IPS-NIHi11 (cell line): ENCODE results near the gene RAPGEF3.
A peak's percentile ranks its signal among the peaks of the same experiment; 100 is the strongest.

Source experiments
- DNase-seq: peaks from one replicate; pipeline ENCODE4 v3.0.0; 2012; ENCODE audit warnings: mixed read lengths, low spot score

Gene RAPGEF3

DNA sequence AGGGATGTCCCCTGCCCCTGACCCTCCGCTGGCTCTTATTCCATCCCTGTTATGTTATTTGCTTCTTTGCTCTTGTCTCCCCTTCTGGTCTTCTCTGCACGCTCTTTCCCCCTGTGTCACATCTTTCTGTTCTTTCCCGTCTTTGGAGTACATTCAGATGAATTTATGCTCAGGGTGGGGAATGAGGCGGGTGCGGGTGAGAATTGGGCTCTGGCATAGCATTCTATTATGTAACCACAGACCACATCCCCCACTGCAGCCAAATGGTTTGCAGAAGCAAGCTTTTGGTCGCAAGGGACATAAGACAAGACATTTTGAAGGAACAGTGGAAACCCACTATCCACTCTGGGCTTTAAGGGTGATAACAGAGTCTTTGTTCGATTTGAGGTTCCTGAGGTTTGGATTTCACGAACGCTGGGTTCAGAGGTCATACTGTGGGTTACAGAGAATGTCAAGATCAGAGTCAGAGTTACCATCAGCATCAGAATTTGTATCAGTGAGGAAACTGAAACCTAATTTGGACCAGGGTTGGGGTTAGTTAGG is 37.2 kb downstream of the RAPGEF3 start:
- no peak for DNase-seq

- DNase-seq, result no peak
These were observed 40.1 kb downstream of the RAPGEF3 start for GRCh38 chr12:47718531-47718930.

DNA sequence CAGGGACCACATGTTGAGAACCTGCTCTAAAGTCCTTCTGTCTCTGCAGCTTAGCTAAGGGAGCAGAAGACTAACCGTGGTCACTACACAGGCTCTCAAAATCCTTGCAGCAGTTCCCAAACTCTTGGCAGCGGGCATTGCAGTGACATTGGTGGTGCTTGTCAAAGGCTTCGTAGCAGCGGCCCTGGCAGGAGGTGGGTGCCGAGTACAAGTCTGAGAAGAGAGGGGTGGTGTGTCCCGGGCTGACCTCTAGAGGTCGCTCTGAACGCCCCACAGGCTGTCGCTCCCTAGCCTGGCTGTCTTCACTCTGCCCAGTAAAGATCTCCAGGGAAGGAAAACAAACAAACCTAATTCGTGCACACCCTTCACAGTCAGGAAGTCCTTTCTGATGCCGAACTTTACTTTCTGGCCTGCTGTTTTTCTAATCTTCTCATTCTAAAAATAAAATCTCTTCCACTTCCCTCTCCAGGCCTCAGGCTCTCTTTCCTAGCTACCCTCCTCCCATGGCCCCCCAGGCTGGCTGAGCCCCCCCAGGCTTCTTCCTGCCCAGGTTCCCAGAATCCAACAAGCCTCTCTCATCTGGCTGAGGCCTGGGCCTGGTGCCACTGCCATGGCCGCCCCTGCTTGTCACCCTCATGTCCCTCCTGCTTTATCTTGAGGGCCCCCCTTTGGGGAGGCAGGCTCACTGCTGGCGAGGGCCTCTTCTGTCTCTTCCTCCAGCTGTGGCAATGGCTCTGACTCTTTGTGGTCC is 41.1 kb downstream of the RAPGEF3 start:
- peak; percentile 95 for DNase-seq

DNA sequence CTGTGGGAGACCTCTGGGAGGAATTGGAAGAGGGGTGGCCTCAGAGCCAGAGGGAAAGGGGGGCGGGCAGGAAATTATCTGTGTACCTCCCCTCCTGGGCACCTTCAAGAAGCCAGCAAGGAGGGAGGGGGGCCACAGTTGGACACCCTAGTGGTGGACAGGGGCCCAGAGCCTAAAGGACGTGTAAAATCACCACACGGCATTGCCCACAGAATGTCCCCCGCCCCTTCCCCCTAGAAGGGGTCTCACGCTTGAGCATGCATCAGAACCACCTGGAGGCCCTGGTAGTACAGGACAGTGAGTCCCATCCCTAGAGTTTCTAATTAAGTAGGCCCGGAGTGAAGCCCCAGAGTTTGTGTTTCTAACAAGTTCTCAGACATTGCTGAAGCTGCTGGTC is 41.6 kb downstream of the RAPGEF3 start:
- no peak for DNase-seq

GRCh38 chr12:47715877-47716548 is 42.7 kb downstream of the RAPGEF3 start:
- DNase-seq, result no peak

- peak; percentile 75 for DNase-seq
These were observed 43.2 kb downstream of the RAPGEF3 start for GRCh38 chr12:47715393-47715876.

DNA sequence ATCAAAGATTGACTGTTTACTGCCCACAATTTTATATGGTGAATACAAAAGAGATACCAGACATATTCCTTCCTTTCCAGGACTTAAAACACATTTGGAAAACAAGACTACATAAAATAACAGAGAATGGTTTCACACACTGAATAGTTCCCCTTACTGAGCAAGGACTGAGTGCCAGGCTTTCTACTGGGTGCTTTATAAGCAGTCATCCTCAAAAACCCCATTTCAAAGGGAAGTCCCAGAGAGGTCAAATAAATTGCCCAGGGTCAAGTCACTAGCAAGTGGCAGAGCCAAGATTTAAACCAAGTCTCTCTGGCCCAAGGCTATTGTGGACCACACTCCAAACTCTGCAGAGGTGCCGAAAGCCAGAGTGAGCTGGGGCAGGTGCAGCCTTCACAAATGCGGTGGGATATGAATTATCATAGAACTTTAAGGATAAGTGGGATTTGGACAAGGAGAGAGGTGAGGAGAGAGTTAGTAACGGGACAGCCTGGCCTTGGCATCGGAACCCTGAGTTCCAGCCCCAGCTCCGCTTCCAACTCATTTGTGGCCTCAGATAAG is 43.8 kb downstream of the RAPGEF3 start:
- DNase-seq, result no peak

- no peak for DNase-seq
These were observed 46.5 kb downstream of the RAPGEF3 start for GRCh38 chr12:47712171-47712570.

GRCh38 chr12:47711448-47711847 is 47.2 kb downstream of the RAPGEF3 start:
- no peak for DNase-seq

GRCh38 chr12:47710278-47710677 is 48.4 kb downstream of the RAPGEF3 start:
- DNase-seq, result no peak

GRCh38 chr12:47709671-47710070 is 49.0 kb downstream of the RAPGEF3 start:
- no peak for DNase-seq

DNA sequence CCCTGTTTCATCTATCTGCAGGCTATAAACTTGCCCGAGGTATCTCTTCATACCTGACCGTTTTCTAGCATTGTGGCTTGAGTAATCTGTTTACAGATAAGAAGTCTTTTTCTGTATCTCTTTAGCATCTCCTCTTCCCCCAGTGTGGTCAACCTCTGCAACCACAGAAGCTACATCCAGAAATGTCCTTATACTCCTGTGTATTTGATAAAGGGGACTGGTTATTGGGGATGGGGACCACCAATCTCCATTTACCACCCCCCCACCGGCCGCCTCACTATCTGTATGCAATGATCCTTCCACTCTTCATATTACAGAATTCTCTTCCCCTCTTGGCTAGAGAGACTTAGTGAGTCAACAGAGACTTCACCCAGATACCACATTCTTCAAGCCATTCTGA is 49.4 kb downstream of the RAPGEF3 start:
- DNase-seq, result no peak

- no peak for DNase-seq
These were observed 50.7 kb downstream of the RAPGEF3 start for GRCh38 chr12:47707905-47708543.

- DNase-seq, result no peak
These were observed 51.3 kb downstream of the RAPGEF3 start for GRCh38 chr12:47707355-47707754.

- DNase-seq, result peak; percentile 98
These were observed 52.9 kb downstream of the RAPGEF3 start, which contains the start of gene RPAP3 for GRCh38 chr12:47705566-47706425. Gene RPAP3 (minus strand): TSS chr12:47706030. CDS start chr12:47702840, 3,190 bp downstream.

DNA sequence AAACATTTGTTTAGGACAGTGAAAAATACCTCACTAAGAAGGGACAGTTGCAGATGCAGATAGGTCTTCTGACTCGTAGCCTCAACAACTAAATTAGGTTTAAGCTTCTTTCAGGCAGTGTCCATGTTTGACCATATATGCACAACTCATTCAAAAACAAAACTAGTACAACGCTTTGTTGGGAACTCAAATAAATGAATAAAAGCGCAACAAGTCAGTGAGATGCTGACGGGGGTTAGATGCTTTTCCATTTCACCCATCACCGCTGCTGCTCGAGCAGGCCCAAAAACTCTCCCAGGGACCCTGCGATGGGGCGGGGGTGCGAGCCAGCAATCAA is 53.5 kb downstream of the RAPGEF3 start:
- DNase-seq, result no peak

- DNase-seq, result no peak
These were observed 54.0 kb downstream of the RAPGEF3 start for GRCh38 chr12:47704719-47705118.

- DNase-seq, result no peak
These were observed 58.4 kb downstream of the RAPGEF3 start for GRCh38 chr12:47700263-47700662.

DNA sequence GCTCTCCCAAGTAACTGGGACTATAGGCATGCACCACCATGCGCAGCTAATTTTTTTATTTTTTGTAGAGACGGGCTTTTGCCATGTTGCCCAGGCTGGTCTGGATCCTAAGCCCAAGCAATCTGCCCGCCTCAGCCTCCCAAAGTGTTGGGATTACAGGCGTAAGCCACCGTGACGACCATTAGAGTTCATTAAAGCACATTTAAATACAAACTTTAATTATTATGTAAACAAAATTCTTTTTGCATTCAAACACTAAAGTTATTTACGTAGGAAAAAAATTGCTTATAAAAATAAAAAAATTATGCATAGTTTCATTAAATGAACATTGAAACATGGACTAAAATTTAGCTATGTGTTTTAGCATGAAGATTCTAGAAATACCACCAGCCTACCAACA is 60.0 kb downstream of the RAPGEF3 start:
- no peak for DNase-seq

DNA sequence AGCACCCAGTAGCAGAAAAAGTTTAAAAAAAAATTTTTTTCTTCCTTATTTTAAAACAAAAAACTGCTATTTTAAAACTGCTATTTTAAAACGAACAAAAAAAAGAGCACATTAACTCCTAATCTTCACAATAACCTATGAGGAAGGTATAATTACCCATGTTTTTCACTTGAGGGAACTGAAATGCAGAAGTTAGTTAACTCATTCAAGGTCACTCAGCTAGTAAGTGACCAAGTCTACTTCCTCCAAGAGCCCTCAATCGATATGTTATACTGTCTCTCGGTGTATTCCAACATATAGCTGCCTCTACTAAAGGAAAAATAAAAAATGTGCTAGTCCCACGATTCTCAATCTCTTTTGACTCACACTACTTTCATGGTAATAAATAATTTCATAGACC is 60.6 kb downstream of the RAPGEF3 start:
- no peak for DNase-seq

DNA sequence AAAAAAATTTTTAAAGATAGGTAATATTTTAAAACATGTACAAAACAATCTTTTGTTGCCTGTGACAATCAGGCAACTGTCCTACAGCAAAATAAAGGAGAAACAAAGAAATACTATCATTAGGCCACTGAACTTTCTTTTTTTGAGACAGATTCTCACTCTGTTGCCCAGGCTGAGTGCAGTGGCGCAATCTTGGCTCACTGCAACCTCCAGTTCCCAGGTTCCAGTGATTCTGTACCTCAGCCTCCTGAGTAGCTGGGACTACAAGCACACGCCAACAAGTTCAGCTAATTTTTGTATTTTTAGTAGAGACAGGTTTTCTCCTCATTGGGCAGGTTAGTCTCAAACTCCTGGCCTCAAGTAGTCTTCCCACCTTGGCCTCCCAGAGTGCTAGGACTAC is 69.5 kb downstream of the RAPGEF3 start:
- DNase-seq, result no peak

DNA sequence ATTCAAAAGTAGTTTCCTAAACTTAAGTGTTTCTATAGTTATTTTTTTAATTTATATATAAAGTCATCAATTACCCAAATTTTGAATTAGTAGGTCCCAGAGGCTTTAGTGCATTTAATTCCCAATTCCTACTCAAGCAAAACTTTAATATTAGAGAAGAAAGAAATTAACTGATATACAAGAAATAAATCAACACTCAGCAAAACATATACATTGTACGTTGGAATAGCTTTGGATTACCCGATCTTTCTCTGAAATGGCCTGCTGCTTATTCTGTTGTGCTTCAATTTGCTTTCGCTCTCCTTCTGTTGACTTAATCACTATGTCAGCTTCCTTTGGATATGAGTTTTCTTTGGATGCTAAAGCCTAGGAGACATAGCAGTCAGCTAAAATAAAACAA is 71.0 kb downstream of the RAPGEF3 start:
- DNase-seq, result no peak
